NCI-H128 (cell line): Measurements from ENCODE around the gene ANO10.

Experiments
- DNase-seq: peaks from one replicate; lab custom pipeline; 2025; ENCODE audit not compliant: unreplicated experiment; lab: John Stamatoyannopoulos, UW

ANO10 gene

DNA sequence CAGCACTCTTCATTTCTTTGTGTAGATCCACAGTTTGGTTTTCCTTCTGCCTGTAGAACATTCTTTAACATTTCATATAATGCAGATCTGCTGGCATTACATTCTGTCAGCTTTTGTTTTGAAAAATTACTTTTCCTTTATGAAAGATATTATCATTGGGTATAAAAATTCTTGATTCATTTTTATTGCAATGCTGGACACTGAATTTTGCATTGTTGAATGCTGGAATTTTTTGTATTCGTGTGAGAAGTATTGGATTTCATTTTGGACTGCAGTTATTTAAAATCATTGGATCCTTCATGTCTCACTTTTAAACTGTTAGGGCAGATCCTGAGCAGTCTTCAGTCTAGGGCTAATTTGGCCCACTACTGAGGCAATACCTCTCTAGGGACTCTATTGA lies 268.4 kb downstream of the ANO10 start:
- no peak for DNase-seq

DNA sequence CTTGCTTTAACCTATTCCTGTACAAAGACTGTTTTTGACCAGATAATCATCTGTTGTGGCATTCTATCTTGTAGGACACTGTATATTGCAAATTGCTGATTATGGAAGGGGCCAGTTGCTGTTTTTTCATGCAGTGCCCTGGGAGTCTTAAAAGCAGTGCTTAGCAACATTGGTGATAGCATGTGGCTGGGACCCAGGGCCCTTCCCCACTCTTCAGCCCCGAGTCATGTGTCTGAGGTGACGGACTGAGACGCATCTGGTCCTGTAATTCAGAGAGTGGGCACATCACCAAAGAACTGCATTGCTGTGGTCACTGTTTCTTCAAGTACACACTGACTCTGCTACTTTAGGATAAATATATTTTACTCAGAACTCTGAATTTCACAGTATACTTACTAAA lies 272.1 kb downstream of the ANO10 start:
- no peak for DNase-seq

DNA sequence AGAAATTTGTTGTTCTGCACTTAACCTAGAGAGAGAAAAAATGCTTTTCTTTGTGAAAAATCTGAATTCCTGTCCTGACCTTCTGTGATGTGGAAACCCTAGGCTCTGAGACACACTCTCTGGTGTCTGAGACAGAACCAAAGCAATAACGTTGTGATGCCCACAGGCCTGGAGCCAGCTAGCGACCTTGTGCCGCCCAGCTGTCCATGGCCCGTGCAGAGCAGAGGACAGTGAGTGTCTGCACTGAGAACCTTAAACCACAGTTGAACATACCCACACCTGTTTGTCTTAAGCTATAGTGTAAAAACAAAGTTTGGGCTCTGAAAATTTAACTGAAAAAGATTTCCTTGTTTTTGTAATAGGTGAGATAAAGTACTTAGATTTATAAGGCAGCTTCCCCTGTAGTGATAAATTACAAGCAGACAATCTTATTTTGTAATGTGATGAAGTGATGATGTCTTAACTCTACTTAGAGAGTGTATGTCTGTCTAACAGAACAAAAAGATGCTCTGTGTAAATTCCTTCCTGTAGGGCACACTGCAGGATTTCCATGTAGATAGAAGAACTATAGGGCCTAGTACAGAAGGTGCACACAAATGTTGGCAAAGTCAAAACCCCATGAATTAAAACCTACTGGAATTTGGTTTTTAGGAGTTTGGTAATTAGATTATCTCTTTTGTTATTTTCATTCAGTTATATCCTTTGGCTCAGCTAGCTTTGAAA lies 272.8 kb downstream of the ANO10 start:
- no peak for DNase-seq

GRCh38 chr3:43348350-43348749 lies 273.5 kb downstream of the ANO10 start:
- no peak for DNase-seq

- no peak for DNase-seq
These were observed 274.0 kb downstream of the ANO10 start for GRCh38 chr3:43347774-43348173.

DNA sequence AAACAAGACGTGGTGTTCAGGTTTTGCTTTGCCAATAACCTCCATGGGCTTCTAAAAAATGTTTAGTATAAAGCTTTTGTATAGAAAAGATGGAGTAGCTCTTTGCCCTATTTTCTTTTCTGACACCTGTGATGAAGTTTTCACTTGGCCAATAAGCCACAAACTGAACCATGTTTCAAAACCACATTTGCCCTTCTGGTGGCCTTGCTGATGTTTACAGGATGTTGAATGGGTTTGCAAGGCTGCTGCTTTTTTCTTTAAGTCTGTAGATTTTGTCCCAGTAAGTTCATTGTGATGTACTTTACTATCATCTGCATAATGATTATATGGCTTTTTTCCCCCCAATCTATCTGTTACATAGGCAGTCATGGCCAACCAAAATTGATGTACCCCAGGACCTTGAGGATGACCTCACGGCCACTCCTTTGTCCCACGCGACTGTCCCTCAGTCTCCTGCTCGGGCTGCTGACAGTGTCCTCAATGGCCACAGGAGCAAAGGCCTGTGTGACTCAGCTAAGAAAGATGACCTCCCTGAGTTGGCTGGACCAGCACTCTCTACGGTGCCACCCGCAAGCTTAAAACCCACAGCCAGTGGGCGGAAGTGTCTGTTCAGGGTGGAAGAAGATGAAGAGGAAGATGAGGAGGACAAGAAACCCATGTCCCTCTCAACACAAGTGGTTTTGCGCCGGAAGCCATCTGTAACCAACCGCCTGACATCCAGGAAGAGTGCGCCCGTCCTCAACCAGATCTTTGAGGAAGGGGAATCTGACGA lies 274.6 kb downstream of the ANO10 start:
- DNase-seq: no peak

- no peak for DNase-seq
These were observed 275.9 kb downstream of the ANO10 start for GRCh38 chr3:43345877-43346276.

GRCh38 chr3:43345246-43345645 lies 276.6 kb downstream of the ANO10 start:
- DNase-seq: no peak

DNA sequence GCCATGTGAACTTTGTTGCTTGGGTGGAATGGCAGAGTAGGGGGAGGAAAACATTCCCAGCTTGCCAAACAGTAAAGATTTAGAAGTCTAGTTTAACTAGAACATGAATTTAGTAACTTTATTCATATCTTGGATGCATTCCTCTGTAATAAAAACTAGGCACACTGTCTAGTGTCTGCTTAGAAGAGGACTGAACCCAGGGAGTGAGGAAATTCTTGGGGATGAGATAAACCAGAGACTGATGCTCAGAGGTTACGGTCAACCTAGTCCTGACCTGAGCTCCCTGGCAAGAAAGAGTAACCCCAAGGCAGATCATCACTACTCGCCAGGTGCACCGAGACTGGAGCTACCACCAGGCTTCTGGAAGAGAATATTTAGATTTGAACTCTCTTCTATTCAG lies 277.3 kb downstream of the ANO10 start:
- no peak for DNase-seq

DNA sequence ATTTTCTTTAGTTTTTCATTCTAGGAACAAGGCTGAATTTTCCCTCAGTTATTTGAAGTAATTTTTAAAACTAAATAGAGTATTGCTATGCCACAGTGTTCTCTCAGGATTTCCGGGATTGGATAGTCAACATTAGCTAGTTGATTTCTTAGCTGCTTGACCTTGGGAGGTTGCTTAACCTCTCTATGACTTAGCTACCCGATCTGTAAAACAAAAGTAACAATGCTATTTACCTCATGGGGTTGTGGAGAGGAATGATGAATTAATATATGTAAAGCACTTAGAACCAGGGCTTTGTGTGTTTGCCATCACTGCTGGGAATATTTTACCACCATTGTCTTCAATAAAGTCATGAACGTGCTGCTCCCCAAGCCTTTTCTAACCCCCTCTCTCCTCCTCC lies 278.0 kb downstream of the ANO10 start:
- DNase-seq: no peak

- DNase-seq: no peak
These were observed 278.6 kb downstream of the ANO10 start for GRCh38 chr3:43343185-43343584.

GRCh38 chr3:43341788-43342187 lies 280.0 kb downstream of the ANO10 start:
- DNase-seq: no peak

DNA sequence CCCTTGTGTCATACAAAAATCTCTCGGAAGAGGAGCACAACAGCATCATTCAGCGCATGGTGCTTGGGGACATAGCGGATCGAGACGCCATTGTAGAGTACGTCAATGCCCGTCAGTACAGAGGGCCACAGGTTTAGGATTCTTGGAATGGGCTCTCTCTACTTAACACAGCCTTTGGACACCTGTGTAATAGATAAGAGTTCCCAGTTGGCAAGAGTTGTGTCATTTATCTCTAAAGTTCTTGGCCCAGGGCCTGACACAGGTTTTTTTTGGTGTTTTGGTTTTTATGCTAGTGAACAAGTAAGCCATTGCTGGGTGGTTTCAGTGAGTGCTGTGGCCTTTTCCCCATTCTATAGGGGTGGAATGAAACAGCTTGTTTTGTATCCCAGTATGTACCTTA lies 281.4 kb downstream of the ANO10 start:
- DNase-seq: no peak

GRCh38 chr3:43338295-43338694 lies 283.5 kb downstream of the ANO10 start:
- no peak for DNase-seq

- DNase-seq: no peak
These were observed 286.0 kb downstream of the ANO10 start for GRCh38 chr3:43335799-43336198.

DNA sequence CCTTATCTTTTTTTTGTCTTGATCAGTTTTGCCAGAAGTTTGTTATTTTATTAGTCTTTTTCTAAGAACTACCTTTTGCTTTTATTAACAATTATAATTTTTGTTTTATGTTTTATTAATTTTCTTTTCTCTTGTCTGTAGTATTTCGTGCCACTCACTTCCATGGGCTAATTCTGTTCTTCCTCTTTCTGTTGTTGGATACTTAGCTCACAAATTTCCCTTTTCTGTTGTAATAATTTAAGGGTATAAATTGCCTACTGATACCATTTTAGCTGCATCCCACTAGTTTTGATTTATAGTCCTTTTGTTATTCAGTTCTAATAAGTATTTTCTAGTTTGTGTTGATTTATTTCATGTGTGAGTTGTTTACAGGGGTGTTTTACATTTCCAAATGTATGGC lies 286.8 kb downstream of the ANO10 start:
- no peak for DNase-seq

GRCh38 chr3:43331381-43331780 lies 290.4 kb downstream of the ANO10 start:
- DNase-seq: no peak

DNA sequence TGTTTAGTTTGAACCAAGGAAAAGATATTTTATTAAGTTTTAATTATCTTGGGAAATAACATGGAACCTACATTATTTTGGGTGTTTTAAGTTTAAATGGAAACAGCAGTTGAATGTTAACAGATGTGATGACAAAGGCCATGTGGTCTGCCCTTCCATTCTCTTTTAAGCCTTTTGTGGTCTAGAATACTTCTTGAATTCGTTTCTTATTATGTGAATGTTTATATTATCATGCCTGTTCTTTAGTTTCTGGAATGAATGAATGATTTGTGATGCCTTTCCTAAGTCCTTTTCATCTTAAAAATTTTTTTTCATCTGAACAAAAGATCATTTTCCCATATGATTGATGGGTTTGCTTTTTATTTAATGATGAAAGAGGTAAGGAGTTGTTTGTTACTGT lies 290.8 kb downstream of the ANO10 start:
- DNase-seq: no peak

- no peak for DNase-seq
These were observed 293.2 kb downstream of the ANO10 start for GRCh38 chr3:43328653-43329052.

GRCh38 chr3:43327582-43327979 lies 294.2 kb downstream of the ANO10 start:
- no peak for DNase-seq

DNA sequence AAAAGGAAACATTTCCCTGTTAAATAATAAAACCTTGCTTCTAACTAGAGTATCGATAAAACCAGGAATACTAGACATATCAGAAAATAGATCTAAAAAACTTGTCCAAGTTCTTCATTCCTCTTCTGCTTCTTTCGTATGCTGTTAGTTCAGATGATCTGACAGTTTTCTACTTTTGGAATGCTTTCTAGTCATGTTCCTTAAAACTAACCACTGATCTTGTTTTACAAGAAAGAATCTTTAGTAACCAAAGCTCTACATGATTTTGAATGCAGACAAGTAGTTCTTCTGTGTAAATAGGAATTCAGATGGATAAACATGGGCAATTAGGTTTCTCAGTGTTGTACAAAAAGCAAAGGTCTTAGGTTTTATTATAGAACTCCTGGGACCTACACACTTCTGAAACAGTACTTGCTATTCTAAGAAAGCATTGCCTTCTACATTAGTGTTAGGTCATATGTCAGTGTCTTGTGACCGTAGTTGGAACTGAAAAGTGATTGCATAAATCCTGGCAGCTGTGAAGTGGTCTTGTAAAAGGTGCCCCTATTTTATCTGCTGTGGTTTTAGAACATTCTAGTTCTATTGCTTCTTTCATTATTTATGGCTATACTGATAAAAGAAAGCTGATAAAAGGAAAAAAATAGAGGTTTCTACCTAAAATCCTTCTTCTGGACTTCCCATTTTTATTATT lies 294.8 kb downstream of the ANO10 start:
- DNase-seq: no peak

DNA sequence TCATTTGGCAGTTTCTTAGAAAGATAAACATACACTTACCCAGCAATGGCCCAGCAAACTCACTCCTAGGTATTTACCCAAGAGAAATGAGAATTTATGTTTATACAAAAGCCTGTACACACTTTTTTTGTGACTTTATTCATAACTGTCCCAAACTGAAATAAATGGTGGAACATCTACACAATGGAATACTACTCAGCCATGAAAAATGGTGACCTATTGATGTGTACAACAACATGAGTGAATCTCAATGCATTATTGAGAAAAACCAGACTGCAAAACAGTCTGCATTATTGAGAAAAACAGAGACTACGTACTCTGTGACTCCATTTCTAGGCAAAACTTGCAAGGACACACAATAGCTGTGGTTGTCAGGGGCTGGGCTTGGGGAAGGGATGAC lies 298.3 kb downstream of the ANO10 start:
- DNase-seq: no peak
